Left renal cortex interstitium (tissue), 4 donors: Measurements from ENCODE around the gene ASIC2. TPM values are rescaled to one million over a fixed set of nuclear protein-coding genes. Genes with fewer than 3 reads are reported as not detected.

Experiments
- DNase-seq, 4 donors: peaks; one replicate each; pipeline ENCODE4 v3.0.0-alpha.2; 2013; ENCODE audit warnings: low read depth in 4 of 4, low spot score in 2 of 4, missing footprints in 1 of 4
- polyA plus RNA-seq, 4 donors: library from polyadenylated mRNA; unstranded; fragments of 120-200 nt; gene quantifications; one replicate each; pipeline ENCODE4 v1.2.1, GENCODE V29; 2013; ENCODE audit not compliant: insufficient read length in 4 of 4

The ASIC2 gene
- 1 to 10 TPM; 3.4 to 5.1 (median 3.9) TPM for polyA plus RNA-seq

GRCh38 chr17:33292981-33293867 lies at the start of gene ASIC2:
Gene ASIC2 (minus strand): TSS chr17:33293295.
- DNase-seq: no peak

- no peak for DNase-seq
Measured at GRCh38 chr17:33342025-33342424, 48.9 kb upstream of the ASIC2 start.

- no peak for DNase-seq
Measured at GRCh38 chr17:33338242-33338641, 45.1 kb upstream of the ASIC2 start.

GRCh38 chr17:33335491-33336173 lies 42.5 kb upstream of the ASIC2 start:
- no peak for DNase-seq

GRCh38 chr17:33334703-33335102 lies 41.6 kb upstream of the ASIC2 start:
- DNase-seq: no peak

GRCh38 chr17:33330877-33331276 lies 37.8 kb upstream of the ASIC2 start:
- no peak for DNase-seq

- DNase-seq: peak; percentile 13 to 38 (median 22)
Measured at GRCh38 chr17:33328129-33328528, 35.0 kb upstream of the ASIC2 start.

GRCh38 chr17:33324736-33325135 lies 31.6 kb upstream of the ASIC2 start:
- no peak for DNase-seq

GRCh38 chr17:33322063-33322462 lies 29.0 kb upstream of the ASIC2 start:
- no peak for DNase-seq

GRCh38 chr17:33318241-33318640 lies 25.1 kb upstream of the ASIC2 start:
- no peak for DNase-seq

GRCh38 chr17:33316746-33317145 lies 23.7 kb upstream of the ASIC2 start:
- DNase-seq: no peak

GRCh38 chr17:33310296-33310695 lies 17.2 kb upstream of the ASIC2 start:
- no peak for DNase-seq

- no peak for DNase-seq
Measured at GRCh38 chr17:33303254-33303653, 10.2 kb upstream of the ASIC2 start.

GRCh38 chr17:33302394-33302793 lies 9.3 kb upstream of the ASIC2 start:
- DNase-seq: no peak

GRCh38 chr17:33300241-33300640 lies 7.1 kb upstream of the ASIC2 start:
- no peak for DNase-seq

GRCh38 chr17:33299115-33299514 lies 6.0 kb upstream of the ASIC2 start:
- DNase-seq: no peak

GRCh38 chr17:33297643-33298042 lies 4.5 kb upstream of the ASIC2 start:
- DNase-seq: no peak

- no peak for DNase-seq
Measured at GRCh38 chr17:33294994-33295393, 1.9 kb upstream of the ASIC2 start.

- peak in 2 of 4 donors; percentile 23 to 60 for DNase-seq
Measured at GRCh38 chr17:33292201-33292980, 704 bp downstream of the ASIC2 start.

- peak in 1 of 4 donors; percentile 40 for DNase-seq
Measured at GRCh38 chr17:33291248-33292200, 1.6 kb downstream of the ASIC2 start.
